ENCODE data around the gene DDIT3. TPM values are rescaled to one million over a fixed set of nuclear protein-coding genes. Genes with fewer than 3 reads are reported as not detected.
"Not testable (repeated sequence)": the region's sequence is repeated elsewhere in the genome, so short reads cannot be mapped to it uniquely, and the experiment has no call there.

DDIT3 gene
- total RNA-seq, 1 donor from 2014 or later, result 30.8 TPM

GRCh38 chr12:57525615-57526383 lies 5.5 kb upstream of the DDIT3 start:
- no peak for DNase-seq (ENCODE audit: low spot score)

DNA sequence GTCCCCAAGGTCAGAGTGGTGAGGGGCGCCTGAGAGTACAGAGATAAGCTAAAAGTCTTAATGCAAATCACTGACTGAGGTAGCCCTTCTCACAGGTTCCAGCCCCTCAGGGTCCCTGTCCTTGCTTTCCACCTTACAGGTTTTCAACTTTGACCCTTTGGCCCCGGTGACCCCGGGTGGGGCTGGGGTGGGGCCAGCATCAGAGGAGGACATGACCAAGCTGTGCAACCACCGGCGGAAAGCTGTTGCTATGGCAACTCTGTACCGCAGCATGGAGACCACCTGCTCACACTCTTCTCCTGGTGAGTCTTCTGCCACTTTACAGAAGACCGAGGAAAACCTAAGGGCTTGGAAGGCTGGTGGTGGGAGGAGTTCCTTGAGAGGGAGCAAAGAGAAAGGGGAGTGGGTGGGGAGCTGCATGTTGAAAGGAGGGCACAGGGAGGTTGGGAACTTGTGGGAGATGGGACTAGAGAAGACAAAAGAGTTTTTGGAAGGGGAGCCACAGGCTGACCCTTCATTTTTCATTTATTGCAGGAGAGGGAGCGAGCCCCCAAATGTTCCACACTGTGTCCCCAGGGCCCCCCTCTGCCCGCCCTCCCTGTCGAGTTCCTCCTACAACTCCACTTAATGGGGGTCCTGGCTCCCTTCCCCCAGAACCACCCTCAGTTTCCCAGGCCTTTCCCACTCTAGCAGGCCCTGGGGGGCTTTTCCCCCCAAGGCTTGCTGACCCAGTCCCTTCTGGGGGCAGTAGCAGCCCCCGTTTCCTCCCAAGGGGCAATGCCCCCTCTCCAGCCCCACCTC lies 4.7 kb upstream of the DDIT3 start:
- DNase-seq (ENCODE audit: low spot score), result peak; percentile 50

DNA sequence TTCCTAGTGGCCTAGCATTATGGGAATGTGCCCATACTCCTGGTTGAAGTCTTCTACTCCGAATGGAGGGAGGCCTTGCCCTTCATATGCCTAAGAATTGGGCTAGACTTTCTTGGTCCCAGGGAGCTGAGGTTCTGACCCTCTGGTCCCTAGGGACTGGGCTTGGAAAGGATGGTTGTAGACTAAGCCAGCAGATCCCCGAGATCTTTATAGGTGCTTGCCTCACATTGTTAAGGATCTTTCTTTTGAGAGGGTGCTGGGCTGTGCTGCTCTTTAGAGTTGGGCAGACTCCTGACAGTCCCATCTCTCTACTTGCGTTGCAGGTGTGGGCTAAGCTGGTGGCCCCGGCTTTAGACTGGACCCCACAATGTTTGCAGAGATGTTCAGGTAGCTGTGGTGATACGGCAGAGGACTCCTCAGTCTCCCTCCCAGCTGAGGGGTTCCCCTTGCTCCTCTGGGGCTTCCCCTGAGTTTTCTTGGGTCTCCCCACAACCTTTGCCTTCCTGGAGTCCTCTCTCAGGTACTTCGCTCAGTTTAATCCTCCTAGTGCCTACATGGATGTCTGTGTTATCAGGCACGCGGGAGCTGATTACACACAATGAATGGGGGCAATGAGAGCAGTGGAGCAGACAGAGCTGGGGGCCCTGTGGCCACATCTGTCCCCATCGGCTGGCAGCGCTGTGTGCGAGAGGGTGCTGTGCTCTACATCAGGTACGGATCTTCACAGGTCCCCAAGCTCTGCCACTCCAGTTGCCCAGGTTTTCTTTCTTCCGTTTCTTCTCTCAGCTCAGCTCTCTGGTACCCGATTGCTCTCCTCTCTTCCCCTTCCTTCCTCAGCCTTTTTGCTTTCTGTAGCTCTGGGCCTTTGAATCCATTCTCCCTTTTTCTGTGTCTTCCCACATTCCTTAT lies 3.6 kb upstream of the DDIT3 start:
- no peak for DNase-seq (ENCODE audit: low spot score)

- DNase-seq (ENCODE audit: low spot score), result peak; percentile 80
Measured at GRCh38 chr12:57522887-57523705, 2.8 kb upstream of the DDIT3 start.

- DNase-seq (ENCODE audit: low spot score), result peak; percentile 96
Measured at GRCh38 chr12:57522011-57522886, 1.9 kb upstream of the DDIT3 start, which contains the start of gene MBD6. TSS of gene MBD6 (plus strand) at chr12:57522824. CDS start at chr12:57524304, 1,480 bp downstream.

GRCh38 chr12:57521525-57522010 lies 1.3 kb upstream of the DDIT3 start:
- peak; percentile 62 for DNase-seq (ENCODE audit: low spot score)

- DNase-seq (ENCODE audit: low spot score), result no peak
Measured at GRCh38 chr12:57519796-57520052, 590 bp downstream of the DDIT3 start.

GRCh38 chr12:57518920-57519795 lies 1.2 kb downstream of the DDIT3 start:
- no peak for DNase-seq (ENCODE audit: low spot score)

DNA sequence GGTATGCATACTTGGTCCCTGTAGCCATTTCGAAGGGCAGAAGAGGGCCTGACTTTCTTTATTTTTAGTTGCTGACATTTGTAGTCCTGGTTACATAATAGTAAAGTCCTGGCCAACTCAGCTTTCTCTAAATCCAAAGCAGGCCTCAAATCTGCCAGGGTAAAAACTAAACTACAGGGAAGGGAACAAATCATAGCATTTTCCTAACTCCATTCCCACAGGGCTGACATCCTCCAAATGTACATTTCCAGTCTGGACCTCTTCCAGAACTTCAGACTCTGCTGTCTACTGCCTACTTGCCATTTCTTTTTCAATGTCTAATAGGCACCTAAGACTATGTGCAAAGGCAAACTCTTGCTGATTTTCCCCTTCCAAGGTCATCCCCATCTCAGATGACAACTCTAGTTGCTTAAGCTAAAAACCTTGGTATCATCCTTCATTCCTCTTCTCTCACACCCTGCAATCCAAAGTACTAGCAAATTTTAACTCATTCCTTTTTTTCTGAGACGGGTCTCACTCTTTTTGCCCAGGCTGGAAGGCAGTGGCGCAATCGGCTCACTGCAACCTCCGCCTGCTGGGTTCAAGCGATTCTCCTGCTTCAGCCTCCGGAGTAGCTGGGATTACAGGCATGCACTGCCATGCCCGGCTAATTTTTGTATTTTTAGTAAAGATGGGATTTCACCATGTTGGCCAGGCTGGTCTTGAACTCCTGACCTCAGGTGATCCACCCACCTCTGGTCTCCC lies 2.0 kb downstream of the DDIT3 start:
- DNase-seq (ENCODE audit: low spot score), result no peak

DNA sequence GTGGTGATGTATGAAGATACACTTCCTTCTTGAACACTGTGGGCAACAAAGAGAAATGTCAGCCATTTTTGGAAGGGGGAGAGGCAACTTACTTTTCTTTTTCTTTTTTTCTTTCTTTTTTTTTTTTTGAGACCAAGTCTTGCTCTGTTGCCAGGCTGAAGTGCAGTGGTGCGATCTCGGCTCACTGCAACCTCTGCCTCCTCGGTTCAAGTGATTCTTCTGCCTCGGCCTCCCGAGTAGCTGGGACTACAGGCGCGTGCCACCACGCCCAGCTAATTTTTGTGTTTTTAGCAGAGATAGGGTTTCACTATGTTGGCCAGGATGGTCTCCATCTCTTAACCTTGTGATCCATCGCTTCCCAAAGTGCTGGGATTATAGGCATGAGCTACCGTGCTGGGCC lies 2.6 kb downstream of the DDIT3 start:
- DNase-seq (ENCODE audit: low spot score), result not testable (repeated sequence)

DNA sequence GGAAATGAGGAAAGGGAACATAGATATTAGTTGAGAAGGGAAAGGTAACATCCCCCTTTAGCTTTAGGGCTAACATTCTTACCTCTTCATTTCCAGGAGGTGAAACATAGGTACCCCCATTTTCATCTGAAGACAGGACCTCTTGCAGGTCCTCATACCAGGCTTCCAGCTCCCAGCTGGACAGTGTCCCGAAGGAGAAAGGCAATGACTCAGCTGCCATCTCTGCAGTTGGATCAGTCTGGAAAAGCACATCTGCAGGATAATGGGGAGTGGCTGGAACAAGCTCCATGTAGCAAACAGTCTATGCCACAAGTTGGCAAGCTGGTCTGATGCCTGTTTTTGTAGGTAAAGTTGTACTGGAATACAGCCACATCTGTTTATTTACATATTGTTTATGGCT lies 3.1 kb downstream of the DDIT3 start:
- no peak for DNase-seq (ENCODE audit: low spot score)

GRCh38 chr12:57516617-57517153 lies 3.6 kb downstream of the DDIT3 start:
- DNase-seq (ENCODE audit: low spot score), result no peak

DNA sequence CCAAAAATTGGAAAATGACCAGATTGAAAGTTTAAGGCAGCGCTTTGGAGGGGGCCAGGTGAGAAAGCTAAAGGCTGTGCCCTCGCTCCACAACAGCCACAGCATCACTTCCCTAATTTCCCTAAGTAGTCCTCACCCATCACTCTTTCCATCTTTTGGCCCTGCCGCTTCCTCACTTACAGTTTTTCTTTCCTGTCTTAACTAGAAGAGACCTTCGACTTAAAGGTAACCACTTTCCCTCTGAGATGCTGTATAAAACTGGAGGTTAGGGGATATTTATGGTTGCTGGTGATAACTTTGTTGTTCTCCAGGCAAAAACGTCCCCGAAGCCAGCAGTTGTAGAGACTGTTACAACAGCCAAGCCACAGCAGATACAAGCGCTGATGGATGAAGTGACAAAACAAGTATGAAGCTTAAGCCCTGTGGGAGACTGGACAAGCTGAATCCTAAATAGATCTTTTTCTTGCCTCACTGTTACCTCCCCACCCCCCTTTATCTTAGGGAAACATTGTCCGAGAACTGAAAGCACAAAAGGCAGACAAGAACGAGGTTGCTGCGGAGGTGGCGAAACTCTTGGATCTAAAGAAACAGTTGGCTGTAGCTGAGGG lies 4.3 kb downstream of the DDIT3 start:
- no peak for DNase-seq (ENCODE audit: low spot score)

GRCh38 chr12:57515408-57515933 lies 4.8 kb downstream of the DDIT3 start:
- no peak for DNase-seq (ENCODE audit: low spot score)

GRCh38 chr12:57514720-57515407 lies 5.5 kb downstream of the DDIT3 start:
- no peak for DNase-seq (ENCODE audit: low spot score)

GRCh38 chr12:57514246-57514645 lies 6.1 kb downstream of the DDIT3 start:
- DNase-seq (ENCODE audit: low spot score), result not testable (repeated sequence)

DNA sequence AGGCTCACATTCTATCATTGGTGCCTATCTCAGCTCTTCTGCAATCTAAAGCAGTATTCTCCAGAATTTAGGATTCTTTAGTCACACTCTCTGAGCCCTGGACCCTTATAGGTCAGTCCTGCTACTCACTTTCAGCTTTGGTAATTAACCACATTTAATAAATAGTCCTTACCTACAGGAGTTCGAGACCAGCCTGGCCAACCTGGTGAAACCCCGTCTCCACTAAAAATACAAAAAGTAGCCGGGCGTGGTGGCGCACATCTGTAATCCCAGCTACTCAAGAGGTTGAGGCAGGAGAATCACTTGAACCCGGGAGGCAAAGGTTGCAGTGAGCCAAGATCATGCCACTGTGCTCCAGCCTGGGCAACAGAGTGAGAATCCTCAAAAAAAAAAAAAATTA lies 6.6 kb downstream of the DDIT3 start:
- not testable (repeated sequence) for DNase-seq (ENCODE audit: low spot score)
